GM21723 (cell line): ENCODE data around the gene OSM.

ENCODE experiments used
- ATAC-seq: cut with Tn5 transposase; IDR thresholded peaks from one replicate; pipeline ENCODE4 v1.9.1; 2021; ENCODE audit warnings: mild to moderate bottlenecking, moderate library complexity; ENCODE audit not compliant: unreplicated experiment

The OSM gene

DNA sequence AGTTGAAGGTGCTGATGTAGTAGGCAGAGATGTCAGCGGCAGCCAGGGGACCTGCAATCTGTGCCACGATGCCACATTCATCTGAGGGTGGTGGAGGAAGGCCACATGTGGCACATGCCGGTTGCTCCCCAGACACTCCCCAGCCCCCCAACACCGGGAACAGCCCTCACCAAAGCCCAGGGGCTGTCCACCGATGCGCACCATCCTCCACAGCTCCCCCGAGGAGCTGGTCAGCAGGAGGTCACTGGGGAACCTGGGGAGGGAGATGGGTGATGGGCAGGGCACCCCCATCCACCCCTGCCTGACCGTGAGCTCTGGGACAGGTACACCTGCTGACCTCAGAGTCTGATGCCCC, 19.2 kb upstream of the OSM start:
- no peak for ATAC-seq

- no peak for ATAC-seq
These were observed 18.7 kb upstream of the OSM start for GRCh38 chr22:30285176-30285845.

- no peak for ATAC-seq
These were observed 18.0 kb upstream of the OSM start for GRCh38 chr22:30284666-30285065.

DNA sequence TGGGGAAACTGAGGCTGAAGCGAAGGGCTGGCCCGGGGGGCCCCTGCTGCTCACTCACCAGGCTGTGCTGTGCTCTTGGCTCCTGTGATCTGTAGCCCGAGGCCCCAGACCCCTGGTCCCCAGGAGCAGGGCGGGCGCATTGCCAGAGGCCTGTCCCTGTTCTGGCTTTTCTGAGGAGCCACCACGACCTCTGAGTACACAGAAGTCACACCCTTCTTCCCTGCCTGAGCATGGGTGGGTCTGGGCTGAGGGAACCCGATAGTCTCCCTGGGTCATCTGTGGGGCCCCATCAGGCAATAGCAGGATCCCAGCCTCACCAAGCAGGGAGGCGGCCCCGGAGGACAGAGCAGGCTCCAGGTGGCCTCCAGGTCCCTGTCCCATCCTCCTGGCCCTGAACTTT, 17.5 kb upstream of the OSM start:
- ATAC-seq = no peak

DNA sequence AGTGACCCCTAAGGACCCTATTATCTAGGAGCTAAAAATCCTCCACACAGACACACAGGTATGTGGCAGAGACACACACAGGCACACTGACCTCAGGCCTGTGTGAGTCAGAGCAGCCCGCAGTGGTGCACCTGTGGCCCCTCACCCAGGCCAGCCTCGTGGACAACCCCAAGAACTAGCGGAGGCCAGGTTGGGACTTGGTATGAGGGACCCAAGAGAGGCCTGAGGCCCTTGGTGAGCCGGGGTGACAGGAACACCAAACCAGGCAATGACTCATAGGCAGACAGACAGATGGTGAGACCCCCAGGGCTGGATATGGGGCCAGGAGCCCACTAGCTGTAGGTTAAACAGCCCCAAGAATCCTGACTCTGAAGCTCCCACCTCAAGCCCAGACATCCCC, 16.7 kb upstream of the OSM start:
- ATAC-seq = no peak

GRCh38 chr22:30282616-30283046, 16.0 kb upstream of the OSM start:
- ATAC-seq = no peak

DNA sequence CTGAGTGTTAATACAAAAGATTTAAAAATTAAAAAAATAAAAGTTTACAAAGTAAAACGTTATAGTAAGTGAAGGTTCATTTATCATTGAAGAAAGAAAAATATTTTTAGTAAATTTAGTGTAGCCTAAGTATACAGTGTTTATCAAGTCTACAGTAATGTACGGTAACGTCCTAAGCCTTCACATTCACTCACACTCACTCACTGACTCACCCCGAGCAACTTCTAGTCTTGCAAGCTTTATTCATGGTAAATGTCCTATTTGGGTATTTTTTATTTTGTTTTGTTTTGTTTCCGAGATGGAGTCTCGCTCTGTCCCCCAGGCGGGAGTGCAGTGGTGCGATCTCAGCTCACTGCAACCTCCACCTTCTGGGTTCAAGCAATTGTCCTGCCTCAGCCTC, 13.9 kb upstream of the OSM start:
- no peak for ATAC-seq

- no peak for ATAC-seq
These were observed 13.3 kb upstream of the OSM start for GRCh38 chr22:30279932-30280331.

- no peak for ATAC-seq
These were observed 12.6 kb upstream of the OSM start for GRCh38 chr22:30279046-30279788.

GRCh38 chr22:30277547-30278344, 11.1 kb upstream of the OSM start:
- ATAC-seq = no peak

DNA sequence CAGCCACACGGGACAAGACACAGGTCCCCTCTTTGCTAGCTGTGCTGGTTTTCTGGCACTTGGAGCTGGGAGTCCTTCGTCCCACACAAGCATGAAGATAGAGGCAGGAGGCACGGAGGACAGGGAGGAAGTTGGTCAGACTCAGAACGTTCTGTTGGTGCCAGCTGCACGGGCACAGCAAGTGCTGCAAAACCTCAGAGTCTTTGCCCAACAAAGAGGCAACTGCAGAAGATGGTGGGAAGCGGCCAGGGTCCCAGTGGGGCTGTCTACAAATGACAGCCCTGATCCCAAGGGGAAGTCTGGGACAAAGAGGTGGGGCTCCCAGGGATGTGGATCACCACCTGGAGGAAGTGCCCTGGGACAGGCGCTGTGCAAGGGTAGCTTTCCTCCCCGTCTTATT, 9.4 kb upstream of the OSM start:
- no peak for ATAC-seq

- no peak for ATAC-seq
These were observed 9.0 kb upstream of the OSM start for GRCh38 chr22:30275625-30276024.

DNA sequence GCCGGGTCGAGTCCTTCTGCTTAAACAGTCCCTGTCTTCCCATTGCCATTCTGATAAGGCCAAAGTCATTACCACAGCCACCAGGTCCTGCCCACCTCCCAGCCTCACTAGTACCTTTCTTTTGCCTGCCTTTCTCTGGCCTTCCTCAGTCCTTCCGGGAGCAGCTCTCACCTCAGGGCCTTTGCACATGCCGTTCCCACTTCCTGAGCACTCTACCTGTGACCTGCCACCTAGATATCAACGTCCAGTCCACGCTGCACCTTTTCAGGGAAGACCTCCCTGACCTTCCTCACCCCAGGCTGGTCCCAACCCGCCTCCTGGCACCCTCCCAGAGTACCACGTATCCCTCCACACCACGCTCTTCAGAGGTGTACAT, 7.8 kb upstream of the OSM start:
- no peak for ATAC-seq

- ATAC-seq = no peak
These were observed 7.2 kb upstream of the OSM start for GRCh38 chr22:30273711-30274436.

GRCh38 chr22:30272781-30273601, 6.3 kb upstream of the OSM start:
- ATAC-seq = no peak

- no peak for ATAC-seq
These were observed 4.2 kb upstream of the OSM start for GRCh38 chr22:30270832-30271231.

DNA sequence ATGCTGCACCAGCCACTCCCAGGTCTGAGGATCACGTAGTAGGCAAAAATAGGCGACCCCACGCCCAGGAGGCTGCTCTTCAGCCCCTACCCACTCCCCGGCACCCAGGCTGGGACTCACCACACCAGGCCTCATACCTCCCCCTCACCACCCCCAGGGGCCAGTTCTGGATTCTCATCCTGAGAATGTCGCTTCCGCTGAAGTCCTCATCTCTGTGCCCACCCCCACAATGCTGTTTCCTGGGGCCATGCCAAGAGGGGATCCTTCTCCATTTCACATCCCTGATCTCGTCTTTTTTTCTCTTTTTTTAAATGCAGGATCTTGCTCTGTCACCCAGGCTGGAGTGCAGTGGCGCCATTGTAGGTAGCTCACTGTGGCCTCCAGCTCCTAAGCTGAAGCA, 1.7 kb upstream of the OSM start:
- ATAC-seq = no peak

DNA sequence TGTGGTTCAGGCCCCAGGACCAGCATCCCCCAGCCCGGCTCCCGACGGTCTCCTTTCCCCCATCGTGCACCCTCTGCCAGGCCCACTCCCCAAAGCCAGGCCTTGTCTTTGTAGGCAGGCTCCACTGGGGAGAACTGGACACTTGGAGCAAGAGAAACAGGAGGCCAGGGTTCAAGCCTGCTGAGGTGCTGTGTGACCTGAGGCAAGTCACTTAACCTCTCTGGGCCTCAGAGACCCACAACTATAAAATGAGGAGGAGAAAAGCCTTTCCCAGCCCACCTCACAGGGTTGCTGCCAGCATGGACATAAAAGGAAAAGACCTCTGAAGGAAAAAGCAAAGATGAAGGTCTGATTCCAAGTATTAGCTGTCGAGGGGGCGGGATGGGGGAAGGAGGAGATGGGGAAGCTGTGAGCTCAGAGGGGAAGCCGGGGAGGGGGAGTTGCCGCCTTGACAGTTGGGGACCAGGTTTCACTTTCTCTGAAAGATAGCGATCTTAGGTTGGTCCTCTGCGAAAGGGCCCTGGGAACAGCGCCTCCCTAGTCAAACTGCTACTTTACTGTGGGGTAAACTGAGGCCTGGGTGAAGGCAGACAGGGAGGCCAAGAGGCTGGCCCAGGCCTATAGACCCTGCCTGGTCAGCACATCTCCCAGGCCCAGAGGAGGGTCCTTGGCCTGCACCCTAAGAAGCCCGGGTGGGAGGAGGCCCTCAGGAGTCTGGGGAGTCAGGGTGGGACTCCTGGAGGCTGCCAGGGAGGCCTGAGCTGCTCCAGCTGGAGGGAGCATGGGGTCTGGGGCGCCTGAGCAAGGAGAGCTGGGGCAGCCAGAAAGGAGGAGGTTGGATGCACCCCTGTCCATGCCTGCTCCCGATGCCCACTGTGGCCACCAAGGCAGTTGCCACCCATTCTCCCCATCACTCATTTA, 991 bp upstream of the OSM start:
- ATAC-seq = no peak

DNA sequence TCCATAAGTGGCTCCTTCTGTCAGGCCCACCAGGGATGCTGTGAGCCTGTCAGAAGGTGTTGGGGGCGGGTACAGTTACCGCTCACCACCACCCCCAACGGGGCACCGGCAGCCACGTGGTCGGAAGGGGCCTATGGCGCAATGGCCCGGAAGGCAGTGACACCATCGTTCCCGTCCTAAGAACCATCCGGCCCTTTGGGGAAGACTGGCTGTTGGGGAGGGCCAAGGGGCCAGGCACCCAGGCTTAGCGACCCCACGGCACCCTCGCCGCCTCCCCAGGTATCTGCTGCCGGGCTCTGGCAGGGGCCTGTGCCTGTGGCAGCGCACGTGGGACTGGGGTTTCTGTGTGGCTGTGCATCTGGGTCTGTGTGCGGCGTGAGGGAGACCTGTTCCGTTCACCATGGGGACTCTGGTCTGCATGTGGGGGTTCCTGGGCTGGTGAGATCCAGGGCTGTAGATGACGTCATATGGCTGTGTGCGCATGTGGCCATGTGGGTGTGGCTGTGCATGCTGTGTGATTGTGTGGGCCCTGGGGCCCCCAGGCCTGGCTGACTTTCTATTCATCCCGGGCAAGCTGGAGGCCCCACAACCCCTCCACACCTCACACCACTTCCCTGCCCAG, 717 bp downstream of the OSM start:
- peak; percentile 61 for ATAC-seq
